HG03378 (cell line): Measurements from ENCODE around the gene TXNL4B.
"Not testable (repeated sequence)": the region's sequence is repeated elsewhere in the genome, so short reads cannot be mapped to it uniquely, and the experiment has no call there.

Experiments used
- ATAC-seq: cut with Tn5 transposase; IDR thresholded peaks from one replicate; pipeline ENCODE4 v1.9.1; 2021; ENCODE audit warnings: mild to moderate bottlenecking, moderate library complexity; ENCODE audit not compliant: unreplicated experiment

Gene TXNL4B

GRCh38 chr16:72076991-72077706 is 16.3 kb downstream of the TXNL4B start:
- ATAC-seq, result not testable (repeated sequence)

- not testable (repeated sequence) for ATAC-seq
Observed at GRCh38 chr16:72075067-72075466, 18.4 kb downstream of the TXNL4B start.

GRCh38 chr16:72073560-72074230 is 19.7 kb downstream of the TXNL4B start:
- no peak for ATAC-seq

GRCh38 chr16:72072514-72073342 is 20.7 kb downstream of the TXNL4B start:
- no peak for ATAC-seq

GRCh38 chr16:72068930-72069329 is 24.5 kb downstream of the TXNL4B start:
- ATAC-seq, result no peak

GRCh38 chr16:72066747-72067146 is 26.7 kb downstream of the TXNL4B start:
- ATAC-seq, result no peak

- no peak for ATAC-seq
Observed at GRCh38 chr16:72064361-72064894, 29.0 kb downstream of the TXNL4B start.

GRCh38 chr16:72061564-72061963 is 31.9 kb downstream of the TXNL4B start:
- ATAC-seq, result no peak

- no peak for ATAC-seq
Observed at GRCh38 chr16:72060405-72060804, 33.0 kb downstream of the TXNL4B start.

GRCh38 chr16:72059060-72059459 is 34.4 kb downstream of the TXNL4B start:
- not testable (repeated sequence) for ATAC-seq

- not testable (repeated sequence) for ATAC-seq
Observed at GRCh38 chr16:72057313-72057712, 36.1 kb downstream of the TXNL4B start.

GRCh38 chr16:72055911-72056310 is 37.5 kb downstream of the TXNL4B start:
- no peak for ATAC-seq

- not testable (repeated sequence) for ATAC-seq
Observed at GRCh38 chr16:72054254-72054847, 39.1 kb downstream of the TXNL4B start, which contains the start of gene HP. Gene HP (plus strand): TSS chr16:72054505. CDS start chr16:72054653, 148 bp downstream.

GRCh38 chr16:72051818-72052217 is 41.6 kb downstream of the TXNL4B start:
- no peak for ATAC-seq

GRCh38 chr16:72050769-72051464 is 42.5 kb downstream of the TXNL4B start:
- no peak for ATAC-seq

- no peak for ATAC-seq
Observed at GRCh38 chr16:72049110-72049509, 44.3 kb downstream of the TXNL4B start.

GRCh38 chr16:72044825-72045359 is 48.5 kb downstream of the TXNL4B start:
- ATAC-seq, result no peak

GRCh38 chr16:72044296-72044695 is 49.1 kb downstream of the TXNL4B start:
- no peak for ATAC-seq

- ATAC-seq, result no peak
Observed at GRCh38 chr16:72043539-72043938, 49.9 kb downstream of the TXNL4B start.

- no peak for ATAC-seq
Observed at GRCh38 chr16:72043058-72043457, 50.4 kb downstream of the TXNL4B start.
